Esophagus muscularis mucosa (tissue), 4 donors: ENCODE measurements around the gene FAM193B. TPM values are rescaled to one million over a fixed set of nuclear protein-coding genes. Genes with fewer than 3 reads are reported as not detected.
"Not testable (repeated sequence)": the region's sequence is repeated elsewhere in the genome, so short reads cannot be mapped to it uniquely, and the experiment has no call there.

Experiments
- DNase-seq: peaks from one replicate; pipeline ENCODE4 v3.0.0-alpha.2; 2017; ENCODE audit errors: extremely low spot score
- H3K27ac ChIP-seq, 4 donors: fragments of 200-600 bp; sonication (generic); replicated peaks in 1 of 4; 1 replicate in 3 of 4; 2 replicates in 1 of 4; pipeline ENCODE4 v1.5.1; 2016 to 2019; ENCODE audit warnings: mild to moderate bottlenecking in 1 of 4
- H3K27me3 ChIP-seq, 4 donors: fragments of 200-600 bp; sonication (generic); one replicate each; pipeline versions ENCODE4 v1.5.1 to v1.6.0; 2016 to 2019
- H3K36me3 ChIP-seq, 4 donors: fragments of 200-600 bp; sonication (generic); one replicate each; pipeline ENCODE4 v1.5.1; 2016 to 2019
- H3K4me1 ChIP-seq, 4 donors: fragments of 200-600 bp; sonication (generic); one replicate each; pipeline ENCODE4 v1.5.1; 2016 to 2019
- H3K4me3 ChIP-seq, 4 donors: fragments of 200-600 bp; sonication (generic); 1 replicate in 2 of 4; 2 replicates in 2 of 4; pipeline ENCODE4 v1.5.1; 2016 to 2019; ENCODE audit warnings: mild to moderate bottlenecking in 4 of 4, moderate library complexity in 1 of 4
- H3K9me3 ChIP-seq, 4 donors: fragments of 200-600 bp; sonication (generic); 1 replicate in 3 of 4; 2 replicates in 1 of 4; pipeline ENCODE4 v1.5.1; 2016 to 2019
- EP300 ChIP-seq: sonication (generic); formaldehyde crosslinking; IDR thresholded peaks from one replicate; pipeline ENCODE4 v1.6.1; 2017; ENCODE audit warnings: antibody characterized with exemption
- POLR2A ChIP-seq: fragments of 450-650 bp; IDR thresholded peaks from one replicate; pipeline ENCODE4 v1.6.1; 2017; ENCODE audit warnings: antibody characterized with exemption, moderate library complexity, mild to moderate bottlenecking, low read depth
- POLR2AphosphoS5 ChIP-seq, 2 donors: sonication (generic); formaldehyde crosslinking; IDR thresholded peaks; one replicate each; pipeline ENCODE4 v1.6.1; 2017; ENCODE audit warnings: antibody characterized with exemption in 2 of 2
- WGBS: methylation state at CpG from one replicate; pipeline ENCODE4 v1.1.5; 2018; 5-methylcytosine and 5-hydroxymethylcytosine counted together
- intact Hi-C: fragments of 100-400 bp; cut with DNase I; formaldehyde crosslinking; loops from one replicate; pipeline ENCODE4 v1.15.1; 2023
- total RNA-seq, 4 donors: library from RNA; depleted of rRNA; stranded (reverse); fragments of >200 nt; gene quantifications; one replicate each; pipeline versions ENCODE4 v1.1.0 to v1.2.1, GENCODE V29; 2016
- TF ChIP-seq, protein P1 (sequence below), 3 experiments: fragments of 200-600 bp in 2 of 3; fragments of 450-650 bp in 1 of 3; sonication (generic) in 2 of 3; IDR thresholded peaks; one replicate each; pipeline ENCODE4 v1.5.1; 2017 to 2019; ENCODE audit warnings: antibody characterized with exemption in 3 of 3, mild to moderate bottlenecking in 2 of 3, moderate library complexity in 1 of 3

FAM193B gene
- total RNA-seq, 4 donors from 2014 or later, result 24.4 to 65.6 (median 50.7) TPM

DNA sequence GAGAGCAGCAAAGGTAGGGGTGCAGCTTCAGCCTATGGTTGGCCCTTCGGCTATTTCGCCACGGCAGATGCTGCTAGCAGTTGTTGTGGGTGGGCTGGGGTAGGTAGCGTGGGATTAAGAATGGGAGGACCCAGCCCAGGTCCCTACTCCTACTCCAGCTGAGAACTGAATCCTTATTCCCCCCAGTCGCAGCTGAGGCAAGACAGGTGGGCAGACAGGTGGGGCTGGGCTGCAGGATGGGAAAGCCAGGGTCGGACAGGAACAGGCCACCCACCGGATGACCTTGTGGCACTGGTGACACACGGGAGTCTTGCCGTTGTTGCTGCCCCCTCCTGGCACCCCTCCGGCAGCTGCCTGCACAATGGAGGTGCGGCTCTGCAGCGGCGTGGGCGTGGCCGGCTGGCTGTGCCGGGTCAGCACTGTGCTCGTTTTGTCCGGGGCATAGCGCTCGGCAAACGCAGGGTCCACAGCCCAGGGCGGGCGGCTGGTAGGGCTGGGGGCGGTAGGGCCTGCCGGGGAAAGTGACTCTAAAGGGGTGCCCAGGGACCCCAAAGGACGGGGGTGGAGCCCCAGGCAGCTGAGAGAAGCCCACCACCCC, 65.1 kb downstream of the FAM193B start:
- Histone ChIP-seq H3K4me1 (peaks cover 32 to 99% (median 93%) of the 10 kb centered on the region in 4 donors), H3K27ac (peak overlapping the region; percentile 96 to 99 (median 98)), H3K36me3 (peaks cover 47 to 93% (median 88%) of the 10 kb centered on the region in 4 donors), H3K4me3 (no peak overlapping the region), H3K27me3 (no peaks in the 10 kb centered on the region), H3K9me3 (no peaks in the 10 kb centered on the region)
- no peak for DNase-seq
- 58% methylated on average over 13 of the region's 26 CpGs for WGBS
- intact Hi-C loops, result no loop called here
- TF ChIP-seq EP300 (no peak), POLR2A (no peak), POLR2AphosphoS5 (IDR thresholded peaks at IDR 0.05) (peak in 1 of 2 donors; percentile 20)
- TF ChIP-seq, protein P1, sequence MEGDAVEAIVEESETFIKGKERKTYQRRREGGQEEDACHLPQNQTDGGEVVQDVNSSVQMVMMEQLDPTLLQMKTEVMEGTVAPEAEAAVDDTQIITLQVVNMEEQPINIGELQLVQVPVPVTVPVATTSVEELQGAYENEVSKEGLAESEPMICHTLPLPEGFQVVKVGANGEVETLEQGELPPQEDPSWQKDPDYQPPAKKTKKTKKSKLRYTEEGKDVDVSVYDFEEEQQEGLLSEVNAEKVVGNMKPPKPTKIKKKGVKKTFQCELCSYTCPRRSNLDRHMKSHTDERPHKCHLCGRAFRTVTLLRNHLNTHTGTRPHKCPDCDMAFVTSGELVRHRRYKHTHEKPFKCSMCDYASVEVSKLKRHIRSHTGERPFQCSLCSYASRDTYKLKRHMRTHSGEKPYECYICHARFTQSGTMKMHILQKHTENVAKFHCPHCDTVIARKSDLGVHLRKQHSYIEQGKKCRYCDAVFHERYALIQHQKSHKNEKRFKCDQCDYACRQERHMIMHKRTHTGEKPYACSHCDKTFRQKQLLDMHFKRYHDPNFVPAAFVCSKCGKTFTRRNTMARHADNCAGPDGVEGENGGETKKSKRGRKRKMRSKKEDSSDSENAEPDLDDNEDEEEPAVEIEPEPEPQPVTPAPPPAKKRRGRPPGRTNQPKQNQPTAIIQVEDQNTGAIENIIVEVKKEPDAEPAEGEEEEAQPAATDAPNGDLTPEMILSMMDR (IDR thresholded peaks at IDR 0.05), result peak in 1 of 3 experiments; percentile 9

GRCh38 chr5:177487975-177488374, 66.4 kb downstream of the FAM193B start:
- intact Hi-C loops, result no loop called here
- H3K27ac ChIP-seq, result peak overlapping the region; percentile 96 to 99 (median 98)
- H3K36me3 ChIP-seq, result peaks cover 59 to 96% (median 93%) of the 10 kb centered on the region in 4 donors
- 69% methylated on average over 9 of the region's 15 CpGs for WGBS
- H3K9me3 ChIP-seq, result no peaks in the 10 kb centered on the region
- H3K27me3 ChIP-seq, result no peaks in the 10 kb centered on the region
- no peak overlapping the region for H3K4me3 ChIP-seq
- no peak for DNase-seq
- peaks cover 19 to 99% (median 93%) of the 10 kb centered on the region in 4 donors for H3K4me1 ChIP-seq
- TF ChIP-seq POLR2A (no peak), POLR2AphosphoS5 (IDR thresholded peaks at IDR 0.05) (peak in 1 of 2 donors; percentile 55), EP300 (no peak)
- TF ChIP-seq, protein P1 (IDR thresholded peaks at IDR 0.05), result no peak

DNA sequence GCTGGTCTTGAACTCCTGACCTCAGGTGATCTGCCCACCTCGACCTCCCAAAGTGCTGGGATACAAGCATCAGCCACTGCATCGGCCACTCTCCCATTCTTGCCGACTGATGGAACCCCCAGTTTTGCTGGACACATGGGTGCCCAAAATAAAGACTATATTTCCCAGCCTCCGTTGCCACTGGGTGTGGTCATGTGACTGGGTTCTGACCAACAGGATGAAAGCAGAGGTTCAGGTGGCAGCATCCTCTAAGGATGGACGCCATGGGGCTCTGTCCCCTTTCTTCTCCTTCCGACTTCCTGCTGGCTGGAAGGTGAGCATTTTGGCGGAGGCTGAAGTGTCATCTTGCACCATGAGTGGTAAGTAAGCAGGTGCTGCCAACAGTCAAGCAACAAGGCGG, 67.2 kb downstream of the FAM193B start:
- peaks cover 11 to 99% (median 92%) of the 10 kb centered on the region in 4 donors for H3K4me1 ChIP-seq
- no peaks in the 10 kb centered on the region for H3K27me3 ChIP-seq
- peak overlapping the region; percentile 96 to 99 (median 98) for H3K27ac ChIP-seq
- peaks cover 59 to 91% (median 89%) of the 10 kb centered on the region in 4 donors for H3K36me3 ChIP-seq
- intact Hi-C loops, result no loop called here
- WGBS, result 74% methylated on average over 8 of the region's 8 CpGs
- no peak for DNase-seq
- no peak overlapping the region for H3K4me3 ChIP-seq
- no peaks in the 10 kb centered on the region for H3K9me3 ChIP-seq
- TF ChIP-seq POLR2AphosphoS5 (IDR thresholded peaks at IDR 0.05) (peak in 1 of 2 donors; percentile 38), POLR2A (no peak), EP300 (no peak)
- TF ChIP-seq, protein P1 (IDR thresholded peaks at IDR 0.05), result no peak

GRCh38 chr5:177486256-177486655, 68.1 kb downstream of the FAM193B start:
- WGBS, result 91% methylated on average over 3 of the region's 3 CpGs
- Histone ChIP-seq H3K27ac (peak overlapping the region in 3 of 4 donors; percentile 54 to 96 (median 93)), H3K27me3 (no peaks in the 10 kb centered on the region), H3K4me3 (no peak overlapping the region), H3K36me3 (peaks cover 62 to 91% (median 88%) of the 10 kb centered on the region in 4 donors), H3K4me1 (peaks cover 2 to 99% (median 92%) of the 10 kb centered on the region in 4 donors), H3K9me3 (no peaks in the 10 kb centered on the region)
- DNase-seq, result no peak
- intact Hi-C loops, result no loop called here
- peak in 1 of 2 donors; percentile 65 for TF ChIP-seq POLR2AphosphoS5 (IDR thresholded peaks at IDR 0.05)
- no peak for TF ChIP-seq POLR2A
- TF ChIP-seq, protein P1 (IDR thresholded peaks at IDR 0.05), result no peak
- no peak for TF ChIP-seq EP300

GRCh38 chr5:177485753-177486152, 68.6 kb downstream of the FAM193B start:
- H3K9me3 ChIP-seq, intact Hi-C loops, H3K4me3 ChIP-seq, H3K27me3 ChIP-seq, DNase-seq: not testable (repeated sequence)
- 93% methylated on average over 3 of the region's 3 CpGs for WGBS
- H3K36me3 ChIP-seq, result peaks cover 57 to 91% (median 84%) of the 10 kb centered on the region in 4 donors
- peak overlapping the region; percentile 93 to 96 (median 95) for H3K27ac ChIP-seq
- H3K4me1 ChIP-seq, result peaks cover 0 to 99% (median 92%) of the 10 kb centered on the region in 4 donors
